ENCODE measurements around the gene GIMAP2.
"Not testable (repeated sequence)": the region's sequence is repeated elsewhere in the genome, so short reads cannot be mapped to it uniquely, and the experiment has no call there.

The GIMAP2 gene

GRCh38 chr7:150665896-150666295 is 19.6 kb upstream of the GIMAP2 start:
- DNase-seq (ENCODE audit: insufficient read length, low spot score) (no peak), FAIRE-seq (no peak)
- no peak for TF ChIP-seq CTCF (IDR thresholded peaks at IDR 0.05; ENCODE audit: insufficient read depth, missing control alignments)

- FAIRE-seq: no peak
- no peak for TF ChIP-seq CTCF (IDR thresholded peaks at IDR 0.05; ENCODE audit: insufficient read depth, missing control alignments)
These were observed 19.1 kb upstream of the GIMAP2 start for GRCh38 chr7:150666412-150666811.

GRCh38 chr7:150668472-150668911 is 17.0 kb upstream of the GIMAP2 start:
- FAIRE-seq (no peak), DNase-seq (ENCODE audit: insufficient read length, low spot score) (no peak)
- no peak for TF ChIP-seq CTCF (IDR thresholded peaks at IDR 0.05; ENCODE audit: insufficient read depth, missing control alignments)

More at GRCh38 chr7:150666412-150666811, 19.1 kb upstream of the GIMAP2 start:
- no peak for DNase-seq (ENCODE audit: insufficient read length, low spot score)

- TF ChIP-seq CTCF (IDR thresholded peaks at IDR 0.05; ENCODE audit: insufficient read depth, missing control alignments): no peak
- DNase-seq (ENCODE audit: insufficient read length, low spot score): no peak
- FAIRE-seq: no peak
These were observed 16.5 kb upstream of the GIMAP2 start for GRCh38 chr7:150668977-150669376.

GRCh38 chr7:150671798-150672585 is 13.5 kb upstream of the GIMAP2 start:
- not testable (repeated sequence) for DNase-seq (ENCODE audit: insufficient read length, low spot score); FAIRE-seq

GRCh38 chr7:150675714-150676113 is 9.8 kb upstream of the GIMAP2 start:
- TF ChIP-seq CTCF (IDR thresholded peaks at IDR 0.05; ENCODE audit: insufficient read depth, missing control alignments): no peak
- DNase-seq (ENCODE audit: insufficient read length, low spot score) (no peak), FAIRE-seq (no peak)

- FAIRE-seq; DNase-seq (ENCODE audit: insufficient read length, low spot score): not testable (repeated sequence)
These were observed 9.2 kb upstream of the GIMAP2 start for GRCh38 chr7:150676276-150676675.

GRCh38 chr7:150676854-150677253 is 8.7 kb upstream of the GIMAP2 start:
- FAIRE-seq; DNase-seq (ENCODE audit: insufficient read length, low spot score): not testable (repeated sequence)

- DNase-seq (ENCODE audit: insufficient read length, low spot score); FAIRE-seq: not testable (repeated sequence)
These were observed 6.9 kb upstream of the GIMAP2 start for GRCh38 chr7:150678601-150679000.

GRCh38 chr7:150680364-150680763 is 5.1 kb upstream of the GIMAP2 start:
- FAIRE-seq: not testable (repeated sequence)

More at GRCh38 chr7:150680364-150680763, 5.1 kb upstream of the GIMAP2 start:
- DNase-seq (ENCODE audit: insufficient read length, low spot score): not testable (repeated sequence)
